GM18868 (cell line): Measurements from ENCODE around the gene C5orf46.
"Not testable (repeated sequence)": the region's sequence is repeated elsewhere in the genome, so short reads cannot be mapped to it uniquely, and the experiment has no call there.

Experiments
- ATAC-seq: cut with Tn5 transposase; IDR thresholded peaks from one replicate; pipeline ENCODE4 v1.9.1; 2021; ENCODE audit warnings: mild to moderate bottlenecking, moderate library complexity; ENCODE audit not compliant: unreplicated experiment

C5orf46 gene

GRCh38 chr5:147906326-147907095 lies at the start of gene C5orf46:
Gene C5orf46 (minus strand): TSS chr5:147906538. CDS start chr5:147906501, 37 bp downstream.
- ATAC-seq: no peak

GRCh38 chr5:147954971-147955370 lies 48.6 kb upstream of the C5orf46 start:
- ATAC-seq: no peak

GRCh38 chr5:147949711-147950573 lies 43.6 kb upstream of the C5orf46 start:
- peak; percentile 95 for ATAC-seq

GRCh38 chr5:147946658-147947274 lies 40.4 kb upstream of the C5orf46 start:
- ATAC-seq: not testable (repeated sequence)

GRCh38 chr5:147939431-147940114 lies 33.2 kb upstream of the C5orf46 start:
- ATAC-seq: no peak

GRCh38 chr5:147935032-147935431 lies 28.7 kb upstream of the C5orf46 start:
- no peak for ATAC-seq

GRCh38 chr5:147930769-147931168 lies 24.4 kb upstream of the C5orf46 start:
- peak; percentile 95 for ATAC-seq

GRCh38 chr5:147927901-147928300 lies 21.6 kb upstream of the C5orf46 start:
- no peak for ATAC-seq

GRCh38 chr5:147925020-147925419 lies 18.7 kb upstream of the C5orf46 start:
- ATAC-seq: no peak

GRCh38 chr5:147921136-147921535 lies 14.8 kb upstream of the C5orf46 start:
- no peak for ATAC-seq

GRCh38 chr5:147920420-147921030 lies 14.2 kb upstream of the C5orf46 start:
- no peak for ATAC-seq

GRCh38 chr5:147918899-147919298 lies 12.6 kb upstream of the C5orf46 start:
- no peak for ATAC-seq

- no peak for ATAC-seq
Measured at GRCh38 chr5:147918101-147918685, 11.9 kb upstream of the C5orf46 start.

GRCh38 chr5:147913786-147914185 lies 7.4 kb upstream of the C5orf46 start:
- ATAC-seq: no peak

GRCh38 chr5:147912011-147912410 lies 5.7 kb upstream of the C5orf46 start:
- no peak for ATAC-seq

GRCh38 chr5:147911427-147911826 lies 5.1 kb upstream of the C5orf46 start:
- no peak for ATAC-seq

- ATAC-seq: no peak
Measured at GRCh38 chr5:147904110-147904509, 2.2 kb downstream of the C5orf46 start.

- ATAC-seq: no peak
Measured at GRCh38 chr5:147902609-147903115, 3.7 kb downstream of the C5orf46 start.

- ATAC-seq: no peak
Measured at GRCh38 chr5:147901599-147902039, 4.7 kb downstream of the C5orf46 start.

- no peak for ATAC-seq
Measured at GRCh38 chr5:147898875-147899401, 7.4 kb downstream of the C5orf46 start.
